Dedifferentiated amniotic fluid mesenchymal stem cell (primary cell): ENCODE data around the gene STK36.

Source experiments
- DNase-seq: peaks from one replicate; pipeline ENCODE4 v3.0.0-alpha.2; 2016; ENCODE audit errors: extremely low spot score

The STK36 gene

GRCh38 chr2:218671654-218672566, at the start of gene STK36, which contains the start of gene RNF25:
Gene STK36 (plus strand): TSS chr2:218672086. CDS start chr2:218672830, 744 bp downstream.
Gene RNF25 (minus strand): TSS chr2:218672002. CDS start chr2:218671970, 32 bp downstream.
- peak; percentile 86 for DNase-seq

GRCh38 chr2:218622606-218623365, 49.1 kb upstream of the STK36 start:
- no peak for DNase-seq

GRCh38 chr2:218623366-218623705, 48.5 kb upstream of the STK36 start:
- no peak for DNase-seq

GRCh38 chr2:218626369-218626768, 45.5 kb upstream of the STK36 start:
- DNase-seq, result no peak

- no peak for DNase-seq
Measured at GRCh38 chr2:218627939-218628338, 43.9 kb upstream of the STK36 start.

- DNase-seq, result no peak
Measured at GRCh38 chr2:218631837-218632236, 40.0 kb upstream of the STK36 start.

GRCh38 chr2:218635719-218636118, 36.2 kb upstream of the STK36 start:
- DNase-seq, result no peak

GRCh38 chr2:218638372-218638771, 33.5 kb upstream of the STK36 start:
- DNase-seq, result no peak

- DNase-seq, result no peak
Measured at GRCh38 chr2:218642121-218642656, 29.7 kb upstream of the STK36 start.

GRCh38 chr2:218642786-218643185, 29.1 kb upstream of the STK36 start:
- no peak for DNase-seq

- no peak for DNase-seq
Measured at GRCh38 chr2:218643751-218644310, 28.1 kb upstream of the STK36 start.

- no peak for DNase-seq
Measured at GRCh38 chr2:218644721-218645120, 27.2 kb upstream of the STK36 start.

GRCh38 chr2:218645126-218645525, 26.8 kb upstream of the STK36 start:
- no peak for DNase-seq

GRCh38 chr2:218648088-218648786, 23.6 kb upstream of the STK36 start:
- peak; percentile 42 for DNase-seq

- DNase-seq, result no peak
Measured at GRCh38 chr2:218648787-218649100, 23.1 kb upstream of the STK36 start.

GRCh38 chr2:218655751-218656150, 16.1 kb upstream of the STK36 start:
- no peak for DNase-seq

GRCh38 chr2:218658671-218659257, 13.1 kb upstream of the STK36 start:
- DNase-seq, result no peak

GRCh38 chr2:218659258-218659987, 12.5 kb upstream of the STK36 start, which contains the start of the genes BCS1L and ZNF142:
Gene BCS1L (plus strand): TSS chr2:218659683. CDS start chr2:218660988, 1,305 bp downstream.
Gene ZNF142 (minus strand): TSS chr2:218659623. CDS start chr2:218656429, 3,194 bp downstream.
- DNase-seq, result peak; percentile 62

- DNase-seq, result no peak
Measured at GRCh38 chr2:218659988-218660358, 11.9 kb upstream of the STK36 start.

GRCh38 chr2:218662377-218662776, 9.5 kb upstream of the STK36 start:
- DNase-seq, result no peak
